PFSK-1 (cell line): ENCODE results near the gene PARD3B.

Experiments used
- POLR2AphosphoS5 ChIP-seq: IDR thresholded peaks from 2 replicates; pipeline ENCODE4 v1.6.1; 2012; ENCODE audit warnings: low read depth, mild to moderate bottlenecking, control low read depth, low read length, moderate library complexity
- TF ChIP-seq, protein P1 (sequence below), 2 experiments: IDR thresholded peaks; 2 replicates each; pipeline versions ENCODE4 v1.6.1 to v1.8.0; 2011 to 2012; ENCODE audit warnings: low read depth in 2 of 2, low read length in 2 of 2, control low read depth in 1 of 2, inconsistent platforms in 1 of 2, mild to moderate bottlenecking in 1 of 2, moderate library complexity in 1 of 2; ENCODE audit not compliant: insufficient read depth in 1 of 2

DNA sequence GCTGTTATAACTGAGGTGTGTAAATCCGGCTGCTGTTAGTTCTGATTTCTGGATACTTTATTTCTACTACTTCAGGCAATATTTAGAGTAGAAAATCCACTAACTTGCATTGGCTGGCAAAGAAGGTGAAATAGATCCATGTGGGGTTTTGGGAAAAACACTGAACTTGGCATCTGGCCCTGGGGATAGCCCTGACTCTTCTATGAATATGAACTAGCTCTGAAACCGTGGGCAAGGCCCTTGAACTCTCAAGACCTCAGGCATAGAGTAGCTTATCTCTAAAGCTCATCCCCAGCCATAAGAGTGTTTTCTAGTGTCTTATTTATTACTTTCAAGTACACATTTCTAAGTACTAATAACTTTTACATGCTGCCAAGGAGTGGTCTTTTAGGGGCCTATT, 25.8 kb downstream of the PARD3B start:
- TF ChIP-seq POLR2AphosphoS5, result no peak
- TF ChIP-seq, protein P1, sequence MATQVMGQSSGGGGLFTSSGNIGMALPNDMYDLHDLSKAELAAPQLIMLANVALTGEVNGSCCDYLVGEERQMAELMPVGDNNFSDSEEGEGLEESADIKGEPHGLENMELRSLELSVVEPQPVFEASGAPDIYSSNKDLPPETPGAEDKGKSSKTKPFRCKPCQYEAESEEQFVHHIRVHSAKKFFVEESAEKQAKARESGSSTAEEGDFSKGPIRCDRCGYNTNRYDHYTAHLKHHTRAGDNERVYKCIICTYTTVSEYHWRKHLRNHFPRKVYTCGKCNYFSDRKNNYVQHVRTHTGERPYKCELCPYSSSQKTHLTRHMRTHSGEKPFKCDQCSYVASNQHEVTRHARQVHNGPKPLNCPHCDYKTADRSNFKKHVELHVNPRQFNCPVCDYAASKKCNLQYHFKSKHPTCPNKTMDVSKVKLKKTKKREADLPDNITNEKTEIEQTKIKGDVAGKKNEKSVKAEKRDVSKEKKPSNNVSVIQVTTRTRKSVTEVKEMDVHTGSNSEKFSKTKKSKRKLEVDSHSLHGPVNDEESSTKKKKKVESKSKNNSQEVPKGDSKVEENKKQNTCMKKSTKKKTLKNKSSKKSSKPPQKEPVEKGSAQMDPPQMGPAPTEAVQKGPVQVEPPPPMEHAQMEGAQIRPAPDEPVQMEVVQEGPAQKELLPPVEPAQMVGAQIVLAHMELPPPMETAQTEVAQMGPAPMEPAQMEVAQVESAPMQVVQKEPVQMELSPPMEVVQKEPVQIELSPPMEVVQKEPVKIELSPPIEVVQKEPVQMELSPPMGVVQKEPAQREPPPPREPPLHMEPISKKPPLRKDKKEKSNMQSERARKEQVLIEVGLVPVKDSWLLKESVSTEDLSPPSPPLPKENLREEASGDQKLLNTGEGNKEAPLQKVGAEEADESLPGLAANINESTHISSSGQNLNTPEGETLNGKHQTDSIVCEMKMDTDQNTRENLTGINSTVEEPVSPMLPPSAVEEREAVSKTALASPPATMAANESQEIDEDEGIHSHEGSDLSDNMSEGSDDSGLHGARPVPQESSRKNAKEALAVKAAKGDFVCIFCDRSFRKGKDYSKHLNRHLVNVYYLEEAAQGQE (IDR thresholded peaks at IDR 0.05; ENCODE audit: insufficient read depth in 1 of 2, low read depth in 2 of 2, low read length in 2 of 2), result no peak
